Activated CD4-positive, alpha-beta T cell treated with anti-CD3 and anti-CD28 coated beads, Interleukin-2, amount 50 U/mL, for 16 hours (primary cell): ENCODE measurements around the gene CRIM1.

ENCODE experiments used
- DNase-seq: peaks from one replicate; pipeline ENCODE4 v3.0.0-alpha.2; 2020

The CRIM1 gene

DNA sequence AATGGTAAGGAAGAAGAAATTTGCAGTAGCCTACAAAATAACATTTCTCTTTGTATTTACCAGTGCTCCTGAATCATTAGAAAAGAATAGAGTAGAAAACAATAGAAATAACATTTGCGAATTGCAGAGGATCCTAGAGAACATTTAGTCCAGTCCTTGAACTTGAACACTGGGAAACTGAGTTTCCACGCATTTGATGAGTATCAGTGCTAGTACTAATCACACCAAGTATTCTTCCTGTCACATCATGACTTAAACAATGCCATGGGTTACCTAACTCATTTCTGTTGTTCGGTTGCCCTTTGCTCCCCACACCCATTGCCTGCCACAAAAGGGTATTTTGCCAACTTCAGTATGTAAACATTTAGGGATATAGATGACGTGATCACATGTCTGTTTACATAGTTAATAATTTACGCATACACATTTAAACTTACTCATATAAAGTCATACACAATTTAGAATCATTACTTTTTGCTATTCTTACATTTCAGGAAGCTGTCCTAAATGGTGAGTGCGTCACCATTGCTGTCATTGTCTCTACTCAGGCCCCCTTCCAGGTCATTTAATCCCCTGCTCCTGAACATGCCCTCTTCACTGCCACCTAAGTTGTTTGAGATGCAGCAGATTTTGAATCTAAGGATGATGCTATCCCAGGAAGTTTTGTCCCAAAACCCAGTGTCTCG is 42.3 kb downstream of the CRIM1 start:
- DNase-seq, result no peak

DNA sequence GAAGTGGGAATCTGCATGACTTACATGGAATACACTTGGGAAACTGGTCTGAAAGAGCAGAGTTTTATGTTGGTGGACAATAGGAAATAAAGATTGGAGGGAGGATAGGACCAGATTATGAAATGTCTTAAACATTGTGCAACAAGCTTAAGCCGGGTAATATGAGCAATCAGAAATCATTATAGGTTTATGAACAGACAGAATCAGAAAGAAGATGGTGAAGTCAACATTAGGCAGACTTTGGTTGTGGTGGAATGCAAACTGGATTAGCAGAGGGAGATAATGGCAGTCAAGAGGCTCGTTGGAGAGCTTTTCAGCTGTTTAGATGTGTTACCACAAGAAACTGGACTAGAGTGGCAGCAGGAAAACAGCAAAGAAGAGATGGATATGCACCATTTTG is 43.5 kb downstream of the CRIM1 start:
- DNase-seq, result no peak

DNA sequence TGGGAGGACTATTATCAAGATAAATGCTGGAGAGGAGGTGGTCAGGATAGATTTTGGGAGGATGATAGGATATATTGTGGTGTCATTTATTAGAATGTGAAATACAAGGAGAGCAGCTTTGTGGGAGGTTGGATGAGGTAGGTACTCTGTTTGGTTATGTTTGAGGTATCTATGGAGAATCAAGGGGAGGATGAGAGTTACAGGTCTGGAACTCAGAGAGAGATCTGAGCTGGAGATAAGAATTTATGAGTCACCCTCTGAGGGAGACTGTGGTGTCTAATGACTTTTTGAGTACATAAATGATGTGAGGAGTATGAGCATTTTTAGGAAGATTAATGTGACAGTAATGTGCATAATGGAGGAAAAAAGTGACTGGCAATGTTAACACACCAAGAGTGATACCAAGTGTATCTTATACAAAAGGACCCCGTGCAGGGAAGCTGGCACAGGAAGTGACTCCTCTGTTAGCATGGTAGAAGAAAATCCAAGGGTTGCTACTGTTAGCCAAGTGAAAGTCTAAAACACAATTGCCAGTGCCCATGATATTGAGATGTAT is 48.2 kb downstream of the CRIM1 start:
- DNase-seq, result peak; percentile 58

DNA sequence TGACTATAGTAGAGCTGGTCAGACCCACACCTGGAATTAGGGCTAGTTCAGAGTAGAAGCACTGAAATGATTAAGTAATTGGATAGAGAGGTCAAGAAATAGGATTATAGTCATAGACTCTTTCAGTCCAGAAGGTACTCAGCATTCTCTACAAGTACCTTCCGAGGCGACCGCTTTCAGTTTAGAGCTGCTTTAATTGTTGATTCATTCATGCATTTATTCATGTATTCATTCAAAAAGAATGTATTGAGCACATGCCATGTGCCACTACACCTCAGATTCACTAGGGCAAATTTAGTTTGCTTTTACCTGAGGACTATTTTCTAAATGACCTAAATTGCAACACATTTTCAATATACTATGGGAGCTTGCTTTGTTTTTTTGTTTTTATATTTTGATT is 48.7 kb downstream of the CRIM1 start:
- DNase-seq, result no peak

DNA sequence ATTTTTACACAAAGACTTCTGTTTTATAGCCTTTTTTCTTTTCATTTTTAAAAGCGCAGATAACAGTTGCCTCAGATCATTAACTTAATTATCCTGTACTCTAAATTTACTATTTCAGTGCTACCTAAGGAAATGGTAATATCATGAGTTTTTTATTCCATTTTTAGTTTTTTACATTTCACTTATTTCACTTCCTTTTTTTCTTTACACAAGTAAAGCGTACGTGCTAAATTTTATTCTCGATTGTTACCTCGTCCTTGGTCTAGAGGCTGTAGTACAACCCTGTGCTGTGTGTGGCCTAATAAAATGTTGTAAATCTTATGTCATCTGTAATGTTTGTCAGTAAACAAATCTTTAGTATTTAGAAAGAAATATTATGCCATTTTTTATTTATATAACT is 49.2 kb downstream of the CRIM1 start:
- DNase-seq, result no peak

DNA sequence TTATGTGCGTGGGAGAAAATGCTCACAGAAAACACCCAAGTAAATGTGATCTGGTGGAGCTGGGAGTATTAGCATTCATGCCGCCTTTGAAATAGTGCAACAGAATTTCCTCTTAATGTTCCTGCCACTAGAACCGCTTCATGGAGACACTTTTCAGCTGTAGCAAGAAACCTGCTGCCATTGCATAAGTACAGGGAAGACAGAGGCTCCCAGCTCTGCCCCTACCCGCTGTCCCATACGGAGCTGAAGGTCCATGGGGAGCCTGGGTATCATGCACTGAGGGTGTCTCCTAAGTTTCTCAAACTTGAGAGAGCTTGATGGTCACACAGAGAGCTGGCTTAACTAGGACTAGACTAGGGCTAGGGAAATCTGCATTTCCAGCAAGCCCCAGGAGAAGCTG is 49.6 kb downstream of the CRIM1 start:
- DNase-seq, result no peak

DNA sequence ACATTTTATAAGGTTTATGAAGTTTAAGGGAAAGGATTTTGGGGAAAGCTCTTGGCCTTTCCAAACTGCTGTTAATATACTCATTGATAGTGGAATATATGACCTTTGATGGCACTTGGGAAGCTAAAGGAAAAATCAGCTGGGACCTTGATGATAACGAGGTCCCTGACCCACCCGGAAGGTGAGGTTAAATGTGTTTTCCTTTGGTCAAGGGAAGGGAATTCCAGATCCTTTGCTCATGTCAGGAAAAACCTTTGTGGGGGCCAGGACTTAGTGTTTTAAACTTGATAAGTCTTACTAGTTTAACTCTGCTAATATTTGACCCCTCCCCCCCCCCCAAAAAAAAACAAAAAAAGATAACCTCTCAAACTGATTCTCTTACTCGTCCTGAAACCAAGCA is 50.7 kb downstream of the CRIM1 start:
- DNase-seq, result no peak

DNA sequence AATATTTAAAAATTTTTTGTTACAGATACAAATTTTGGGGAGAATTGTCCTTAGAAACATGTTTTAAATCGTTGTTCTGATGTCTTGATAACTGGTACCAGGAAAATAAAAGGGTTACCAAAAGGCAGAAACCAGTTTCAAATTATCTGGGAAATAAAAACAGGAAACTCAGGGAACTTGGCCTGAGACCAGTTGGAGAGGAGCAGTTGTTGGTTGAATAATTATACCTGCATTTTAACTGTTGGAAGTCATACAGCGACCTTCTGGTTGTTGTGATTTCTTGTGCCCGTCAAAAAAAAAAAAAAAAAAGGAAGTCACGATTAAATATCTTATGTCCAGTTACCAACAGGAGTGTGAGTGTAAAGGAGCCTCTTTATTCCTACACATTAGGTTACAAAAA is 51.8 kb downstream of the CRIM1 start:
- DNase-seq, result no peak

DNA sequence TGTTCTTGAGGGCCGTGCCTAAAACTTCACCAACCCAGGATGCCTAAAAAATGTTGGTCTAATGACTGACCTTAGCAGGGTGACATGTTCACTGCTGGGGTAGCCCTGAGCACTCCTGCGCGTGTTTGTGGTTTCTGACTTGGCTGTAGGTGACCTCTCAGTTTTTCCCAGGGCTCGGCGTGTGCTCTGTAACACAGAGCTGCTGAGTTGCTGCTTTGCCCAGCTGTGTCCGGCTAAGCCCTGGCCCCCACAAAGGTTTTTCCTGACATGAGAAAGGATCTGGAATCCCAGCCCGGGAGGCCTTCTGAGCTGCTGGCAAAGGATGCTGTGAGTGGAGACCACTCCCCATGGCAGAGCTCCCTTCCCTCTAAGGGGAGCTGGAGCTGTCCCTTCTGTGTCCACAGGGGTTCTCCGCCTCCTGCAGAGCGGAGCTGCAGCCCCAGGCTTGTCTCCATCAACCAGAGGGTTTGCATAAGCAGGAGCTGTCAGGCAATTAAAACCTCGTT is 52.7 kb downstream of the CRIM1 start:
- DNase-seq, result no peak

DNA sequence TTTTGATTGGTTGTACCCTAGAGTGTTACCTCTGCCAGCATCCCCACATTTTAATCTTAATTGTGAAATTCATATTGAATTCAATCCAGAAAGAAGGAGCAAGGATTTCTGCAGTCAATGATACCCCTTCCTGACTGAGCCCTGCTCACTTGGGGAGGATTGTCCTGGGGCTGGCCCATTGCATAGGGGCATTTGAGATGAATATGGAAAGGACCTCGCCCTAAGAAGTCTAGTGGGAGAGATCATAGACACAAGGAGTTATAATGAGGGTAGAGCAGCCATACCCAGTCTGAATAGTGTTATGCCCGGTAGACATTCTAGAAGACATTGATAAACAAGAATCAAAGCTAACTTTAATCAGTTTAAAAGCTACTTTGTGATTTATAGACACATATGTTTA is 53.8 kb downstream of the CRIM1 start:
- no peak for DNase-seq

DNA sequence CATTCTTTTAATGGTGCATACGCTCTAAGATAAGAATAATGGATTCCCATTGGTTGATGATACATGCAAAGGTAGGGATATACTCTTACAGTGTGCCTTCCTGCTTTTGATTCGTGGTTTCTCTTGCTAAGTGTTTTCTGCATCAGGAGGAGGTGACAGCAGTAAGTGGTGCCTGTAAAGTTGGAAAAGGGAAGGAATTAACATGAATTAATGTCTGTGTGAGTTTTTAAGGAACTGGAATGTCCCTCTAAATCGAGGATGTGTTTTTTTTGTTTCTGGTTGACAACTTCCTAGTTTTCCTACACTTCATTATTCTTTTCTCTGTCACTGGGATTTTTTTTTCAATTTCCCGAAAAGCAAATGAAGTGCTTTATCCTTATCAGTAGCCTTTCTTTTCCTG is 54.4 kb downstream of the CRIM1 start:
- no peak for DNase-seq

DNA sequence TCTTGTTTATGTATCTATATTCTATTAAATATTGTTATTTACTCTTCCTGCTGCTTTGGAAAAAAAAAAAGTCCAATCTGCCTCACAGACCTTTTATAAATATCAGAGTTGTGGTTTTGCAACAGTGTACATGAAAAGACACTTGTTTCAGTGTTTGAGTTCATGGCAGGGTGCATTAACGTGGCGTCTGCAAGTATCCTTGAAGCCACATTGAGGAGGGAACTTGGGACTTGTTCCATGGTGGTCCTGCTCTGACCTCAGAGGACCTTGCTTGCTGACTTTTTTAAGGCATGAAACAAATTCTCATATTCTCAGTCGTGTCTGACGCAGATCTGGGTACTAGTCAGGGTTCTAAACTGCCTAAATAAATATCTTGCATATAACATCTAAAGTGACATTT is 55.1 kb downstream of the CRIM1 start:
- DNase-seq, result no peak

DNA sequence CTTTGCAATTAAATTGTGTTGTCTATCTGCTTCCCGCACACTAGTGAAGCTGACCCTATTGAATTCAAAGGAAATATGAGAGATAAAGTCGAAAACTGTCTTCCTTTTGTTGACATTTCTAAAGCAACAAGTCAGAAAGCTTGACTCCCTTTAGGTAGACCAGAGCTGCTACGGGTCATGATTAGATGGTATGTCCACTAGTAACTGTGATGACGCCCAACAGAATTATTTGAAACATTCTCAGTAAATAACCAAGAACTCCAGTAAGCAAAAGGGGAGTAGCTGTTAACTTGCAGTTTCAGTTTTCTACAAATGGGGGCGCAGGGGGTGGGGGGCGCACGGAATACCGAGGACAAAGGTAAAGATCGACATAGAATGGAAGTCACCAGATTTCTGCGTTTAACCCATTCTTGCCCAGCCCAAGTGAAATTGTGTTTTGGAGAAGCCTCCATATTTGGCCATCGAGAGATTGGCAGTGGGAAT is 56.4 kb downstream of the CRIM1 start:
- DNase-seq, result no peak

DNA sequence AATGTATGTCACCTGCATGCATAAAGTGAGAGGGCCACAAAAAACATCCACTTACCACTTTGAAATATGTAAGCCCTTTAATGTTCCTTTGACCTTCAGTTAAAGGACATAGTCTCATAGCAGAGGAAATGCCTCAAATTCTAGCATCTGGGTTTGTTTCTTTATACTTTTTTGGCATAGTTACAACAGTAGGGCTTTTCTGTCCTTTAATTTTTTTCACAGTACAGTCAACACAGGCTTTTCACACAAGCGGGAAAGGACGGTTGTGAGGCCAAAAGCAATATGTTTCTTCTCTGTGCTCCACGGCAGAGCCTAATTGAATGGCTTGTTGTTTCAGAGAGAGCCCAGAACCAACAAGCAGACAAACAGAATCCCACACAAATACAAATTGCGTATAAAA is 57.6 kb downstream of the CRIM1 start:
- no peak for DNase-seq

DNA sequence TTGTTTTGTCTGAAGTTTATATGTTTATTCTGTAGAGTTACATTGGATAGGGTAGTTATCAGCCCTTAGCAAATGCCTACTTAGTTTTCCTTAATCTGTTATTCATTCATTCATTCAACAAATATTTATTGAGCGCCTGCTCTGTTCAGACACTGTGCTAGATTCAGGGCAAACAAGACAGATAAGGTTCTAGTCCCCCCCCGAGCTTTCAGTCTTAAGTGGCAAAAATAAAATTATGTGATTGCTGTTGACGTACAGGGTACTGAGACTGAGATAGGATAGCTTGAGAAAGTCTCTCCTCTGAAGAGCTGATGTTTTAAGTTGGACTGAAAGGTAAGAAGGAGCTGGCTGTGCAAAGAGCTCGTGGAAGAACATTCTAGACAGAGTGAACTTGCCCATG is 58.7 kb downstream of the CRIM1 start:
- no peak for DNase-seq

DNA sequence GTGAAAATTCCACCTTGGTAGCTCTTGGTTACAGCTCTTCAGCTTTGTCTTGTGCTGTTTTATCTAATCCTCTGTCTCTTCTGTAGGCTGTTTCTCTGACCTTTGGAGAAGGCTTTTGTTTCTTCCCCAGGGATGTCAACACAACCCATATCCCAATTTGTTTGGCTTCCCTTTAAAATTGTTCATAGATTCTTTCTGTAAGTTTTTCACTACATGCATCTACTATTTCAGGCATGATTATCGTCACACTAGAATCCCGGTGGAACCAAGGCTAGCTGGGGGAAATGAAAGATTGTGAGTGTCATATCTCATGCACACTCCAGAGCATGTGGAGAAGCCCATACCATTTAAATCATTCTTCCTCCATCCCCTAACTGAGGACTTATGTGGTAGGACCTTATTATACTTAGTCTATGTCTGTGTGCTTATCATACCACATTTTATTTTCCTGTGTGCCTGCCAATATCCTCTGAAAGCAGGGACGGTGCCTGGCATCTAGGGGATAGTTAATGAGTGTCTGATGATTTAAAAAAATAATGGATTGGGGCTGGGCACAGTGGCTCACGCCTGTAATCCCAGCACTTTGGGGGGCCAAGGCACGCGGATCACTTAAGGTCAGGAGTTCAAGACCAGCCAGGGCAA is 59.9 kb downstream of the CRIM1 start:
- DNase-seq, result no peak

DNA sequence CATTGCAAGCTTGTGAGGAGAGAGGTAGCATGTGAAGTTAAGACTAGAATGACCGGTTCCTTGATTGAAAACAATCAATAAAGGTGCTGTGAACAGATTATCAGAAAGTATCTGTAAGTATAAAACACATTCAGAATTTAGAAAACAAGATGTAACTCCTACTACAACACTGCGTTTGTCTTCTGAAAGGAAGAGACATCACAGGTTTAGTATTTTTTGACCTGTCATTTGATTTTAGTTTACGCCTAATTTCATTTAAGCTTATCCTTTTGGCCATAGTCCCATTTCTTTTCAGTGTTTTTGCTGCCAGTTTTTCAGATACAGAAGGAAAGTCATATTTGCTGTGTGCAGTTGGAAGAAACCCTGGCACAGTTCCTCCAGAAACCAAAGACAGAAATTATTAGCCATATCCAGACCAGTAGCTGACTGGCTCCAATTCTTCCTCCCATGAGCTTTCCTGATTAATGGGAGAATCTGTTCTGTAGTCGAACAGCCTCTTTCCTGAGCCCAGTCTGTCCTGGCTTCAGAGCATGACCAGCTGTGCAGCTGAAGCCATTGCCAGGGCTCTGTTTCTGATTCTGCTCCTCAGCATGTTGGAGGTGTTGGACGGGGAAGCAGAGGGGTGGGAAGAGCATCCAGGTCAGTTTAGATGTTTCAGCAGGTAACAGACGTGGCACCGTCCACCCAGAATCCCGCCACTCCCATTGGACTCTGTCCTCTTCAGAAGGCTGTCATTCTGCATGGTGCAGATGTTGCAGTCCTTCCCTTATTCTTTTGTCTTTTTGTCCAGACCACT is 61.0 kb downstream of the CRIM1 start:
- DNase-seq, result no peak

DNA sequence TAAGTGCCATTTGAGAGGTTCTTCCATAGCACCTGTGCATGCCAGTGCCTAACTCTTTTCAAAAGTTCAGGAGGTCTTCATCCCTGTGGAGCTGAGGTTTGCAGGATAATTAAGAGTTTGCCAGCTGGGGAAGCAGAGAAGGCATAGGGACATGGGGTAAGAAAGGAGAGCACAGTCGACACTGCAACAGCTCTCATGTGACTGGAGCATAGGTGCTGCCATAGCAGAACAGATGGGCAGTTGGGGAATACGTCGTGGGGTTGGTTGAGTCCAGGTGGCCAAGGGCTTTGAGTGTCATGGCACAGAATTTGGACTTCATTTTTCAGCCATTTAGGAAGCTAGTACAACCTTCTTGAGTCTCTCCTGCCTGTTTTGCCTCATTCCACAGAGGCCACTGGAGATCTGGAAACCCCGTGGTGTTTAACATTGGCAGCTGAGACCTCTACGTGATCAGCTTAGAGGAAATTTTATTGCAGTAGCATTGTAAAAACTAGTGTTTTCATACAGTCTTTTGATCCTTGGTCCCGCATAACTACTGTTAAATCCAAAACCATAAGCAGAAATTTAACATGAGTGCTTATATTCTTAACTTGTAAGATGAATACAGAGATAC is 65.1 kb downstream of the CRIM1 start:
- no peak for DNase-seq

DNA sequence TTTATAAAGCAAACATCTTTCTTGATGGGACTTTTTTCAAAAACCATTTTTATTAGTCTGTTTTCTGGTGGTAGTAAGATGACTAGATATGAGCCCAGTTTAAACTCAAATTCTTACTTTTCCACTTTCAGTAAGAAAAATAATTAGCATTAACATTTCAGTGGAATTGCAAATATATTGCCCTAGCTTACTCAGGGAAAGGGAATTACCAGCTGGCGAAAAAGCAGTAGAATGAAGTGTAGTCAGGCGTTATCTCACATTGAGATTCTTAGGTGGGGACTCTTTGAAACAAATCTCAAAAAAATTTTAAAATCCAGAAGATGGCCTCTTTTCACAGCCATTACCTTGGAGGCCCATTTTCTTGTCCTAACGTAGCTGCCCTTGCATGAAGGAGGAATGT is 65.8 kb downstream of the CRIM1 start:
- no peak for DNase-seq

DNA sequence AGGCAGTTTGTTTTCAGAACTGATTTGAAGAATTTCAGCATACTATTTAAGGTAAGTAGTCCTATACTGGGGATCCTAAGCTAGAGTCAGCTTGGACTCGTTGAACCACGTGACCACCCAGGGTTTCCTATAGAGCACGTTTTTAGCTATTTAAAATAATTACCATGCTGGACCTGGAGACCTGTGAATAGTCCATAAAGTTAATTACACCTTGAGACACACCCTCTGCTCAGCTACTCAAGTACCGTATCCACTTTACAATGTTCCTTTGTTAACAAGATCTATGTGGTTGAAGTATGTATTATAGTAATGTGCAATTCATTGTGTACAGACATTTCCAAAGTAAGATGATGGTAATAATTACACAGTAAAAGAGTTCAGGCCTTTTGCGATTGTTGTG is 67.6 kb downstream of the CRIM1 start:
- no peak for DNase-seq

DNA sequence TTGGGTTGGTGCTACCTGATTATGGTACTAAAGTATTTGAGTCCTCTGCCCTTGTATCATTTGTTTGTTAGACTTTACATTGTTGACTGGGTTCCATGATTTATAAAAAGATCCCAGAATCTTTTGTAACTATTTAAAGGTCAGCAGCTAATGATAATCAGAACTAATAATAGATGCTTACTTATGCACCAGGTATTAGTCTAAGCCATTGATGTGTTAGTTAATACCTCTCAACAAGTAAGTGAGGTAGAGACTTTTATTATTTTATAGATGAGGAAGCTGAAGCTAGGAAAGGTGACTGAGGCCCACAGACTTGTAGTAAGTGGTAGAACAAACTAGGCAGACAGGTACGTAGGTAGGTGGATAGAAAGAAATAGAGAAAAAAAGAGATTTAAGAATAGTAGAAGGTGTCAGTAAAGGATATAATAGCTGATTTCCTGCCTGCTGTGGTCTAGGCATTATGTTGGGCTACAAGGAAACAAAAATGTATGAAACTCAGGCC is 68.1 kb downstream of the CRIM1 start:
- DNase-seq, result no peak

DNA sequence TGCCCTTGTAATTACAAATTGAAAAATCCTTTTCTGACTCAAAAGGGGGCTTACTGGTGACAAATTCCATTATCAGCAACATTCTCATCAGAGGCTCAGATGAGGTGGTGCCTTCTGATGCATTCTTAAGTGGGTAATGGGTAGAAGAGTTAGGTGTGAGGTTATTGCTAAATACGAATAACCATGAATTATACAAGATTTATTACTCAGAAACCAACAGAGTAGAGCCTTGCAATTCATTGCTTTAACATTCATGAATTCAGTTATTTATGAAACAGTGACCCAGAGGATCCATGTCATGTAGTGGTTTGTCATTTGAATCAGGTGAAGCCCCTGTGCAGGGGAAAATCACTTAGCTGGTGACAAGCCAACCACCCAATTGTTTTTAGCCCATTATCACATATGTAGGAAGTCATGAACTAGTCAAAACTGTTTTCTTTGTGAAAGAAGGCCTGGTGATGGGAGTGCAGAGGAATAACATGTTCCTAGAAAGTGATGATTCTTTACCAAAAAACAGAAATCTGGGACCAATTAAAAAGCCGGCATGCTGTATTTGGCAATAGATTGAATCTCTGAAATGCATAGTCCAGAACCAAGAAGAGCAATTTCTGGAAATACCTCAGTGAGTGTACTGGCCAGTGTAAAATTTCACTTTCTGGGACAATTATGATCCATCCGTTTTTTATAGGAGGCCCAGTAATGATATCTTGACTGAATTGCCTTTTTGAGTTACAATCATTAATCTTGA is 70.2 kb downstream of the CRIM1 start:
- DNase-seq, result no peak
